ENCODE data around the gene IGFBP6. TPM values are rescaled to one million over a fixed set of nuclear protein-coding genes. Genes with fewer than 3 reads are reported as not detected.

IGFBP6 gene
- total and polyA plus RNA-seq, 2 donors = 39.8 to 461 TPM

GRCh38 chr12:53071591-53072551, 25.6 kb upstream of the IGFBP6 start:
- Histone ChIP-seq H3K27ac (ENCODE audit: low read depth) (no peak overlapping the region), H3K4me3 (ENCODE audit: low read depth, low read length) (no peak overlapping the region), H3K4me1 (ENCODE audit: insufficient read depth) (peaks cover 2% of the 10 kb centered on the region), H3K36me3 (ENCODE audit: insufficient read depth) (peaks cover 2% of the 10 kb centered on the region)
- 31% methylated on average over 11 of the region's 11 CpGs for WGBS
- no peak for DNase-seq (ENCODE audit: extremely low spot score)

GRCh38 chr12:53073881-53074280, 23.6 kb upstream of the IGFBP6 start:
- 49% methylated on average over 6 of the region's 6 CpGs for WGBS
- Histone ChIP-seq H3K36me3 (ENCODE audit: insufficient read depth) (peaks cover 2% of the 10 kb centered on the region), H3K4me1 (ENCODE audit: insufficient read depth) (peaks cover 2% of the 10 kb centered on the region), H3K27ac (ENCODE audit: low read depth) (no peak overlapping the region), H3K4me3 (ENCODE audit: low read depth, low read length) (no peak overlapping the region)
- no peak for DNase-seq (ENCODE audit: extremely low spot score)

- no peak overlapping the region for H3K4me3 ChIP-seq (ENCODE audit: low read depth, low read length)
- 89% methylated on average over 11 of the region's 11 CpGs for WGBS
- H3K27ac ChIP-seq (ENCODE audit: low read depth) = no peak overlapping the region
- peaks cover 2% of the 10 kb centered on the region for H3K4me1 ChIP-seq (ENCODE audit: insufficient read depth)
- no peak for DNase-seq (ENCODE audit: extremely low spot score)
- peaks cover 2% of the 10 kb centered on the region for H3K36me3 ChIP-seq (ENCODE audit: insufficient read depth)
Observed at GRCh38 chr12:53074283-53074998, 23.0 kb upstream of the IGFBP6 start.

GRCh38 chr12:53074999-53075370, 22.5 kb upstream of the IGFBP6 start:
- Histone ChIP-seq H3K36me3 (ENCODE audit: insufficient read depth) (peaks cover 2% of the 10 kb centered on the region), H3K4me3 (ENCODE audit: low read depth, low read length) (no peak overlapping the region), H3K27ac (ENCODE audit: low read depth) (no peak overlapping the region), H3K4me1 (ENCODE audit: insufficient read depth) (peaks cover 2% of the 10 kb centered on the region)
- WGBS = 92% methylated on average over 3 of the region's 3 CpGs
- DNase-seq (ENCODE audit: extremely low spot score) = no peak

GRCh38 chr12:53076461-53076860, 21.0 kb upstream of the IGFBP6 start:
- no peak for DNase-seq (ENCODE audit: extremely low spot score)
- H3K4me1 ChIP-seq (ENCODE audit: insufficient read depth) = peaks cover 2% of the 10 kb centered on the region
- WGBS = 94% methylated on average over 3 of the region's 3 CpGs

GRCh38 chr12:53077030-53077429, 20.4 kb upstream of the IGFBP6 start:
- no peak for DNase-seq (ENCODE audit: extremely low spot score)

More at GRCh38 chr12:53076461-53076860, 21.0 kb upstream of the IGFBP6 start:
- no peak overlapping the region for H3K4me3 ChIP-seq (ENCODE audit: low read depth, low read length)
- H3K36me3 ChIP-seq (ENCODE audit: insufficient read depth) = peaks cover 2% of the 10 kb centered on the region
- H3K27ac ChIP-seq (ENCODE audit: low read depth) = no peak overlapping the region

DNA sequence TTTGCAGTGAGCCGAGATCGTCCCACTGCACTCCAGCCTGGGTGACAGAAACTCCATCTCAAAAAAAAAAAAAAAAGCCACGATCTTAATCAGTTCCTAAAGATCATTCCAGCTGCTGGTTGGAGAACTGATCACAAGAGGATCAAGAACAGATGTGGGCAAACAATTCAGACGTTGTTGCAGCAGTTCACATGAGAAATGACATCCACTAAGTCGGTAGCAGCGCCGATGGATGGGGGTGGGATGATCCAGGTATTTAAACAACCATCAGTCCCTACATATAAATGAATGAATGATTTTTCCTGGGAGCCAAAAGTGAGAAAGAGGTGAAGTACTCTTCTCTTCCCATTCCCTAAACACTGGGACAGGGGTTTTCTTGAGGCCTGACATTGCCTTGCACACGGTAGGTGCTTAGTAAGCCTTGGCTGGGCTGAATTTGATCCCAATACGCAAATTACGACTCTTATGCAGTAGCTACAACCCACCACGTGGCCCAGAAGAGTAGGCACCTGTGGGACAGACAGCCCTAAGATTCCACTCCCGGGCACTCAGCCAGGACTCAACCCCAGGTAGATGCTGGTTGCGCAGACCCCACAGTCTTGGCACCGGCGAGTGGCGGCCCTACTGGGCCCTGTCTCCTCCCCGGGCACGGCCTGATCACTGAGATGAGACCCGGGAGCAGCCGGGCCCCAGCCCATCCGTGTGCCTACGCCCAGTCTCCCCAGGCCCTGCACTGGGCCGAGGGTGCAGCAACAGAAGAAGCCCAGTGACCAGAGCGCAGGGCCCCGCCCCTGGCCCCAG, 18.8 kb upstream of the IGFBP6 start:
- 16% methylated on average over 25 of the region's 25 CpGs for WGBS
- Histone ChIP-seq H3K4me3 (ENCODE audit: low read depth, low read length) (peak overlapping the region; percentile 77), H3K4me1 (ENCODE audit: insufficient read depth) (no peaks in the 10 kb centered on the region), H3K36me3 (ENCODE audit: insufficient read depth) (peaks cover 2% of the 10 kb centered on the region), H3K27ac (ENCODE audit: low read depth) (peak overlapping the region; percentile 68)
- no peak for DNase-seq (ENCODE audit: extremely low spot score)

More at GRCh38 chr12:53077030-53077429, 20.4 kb upstream of the IGFBP6 start:
- H3K27ac ChIP-seq (ENCODE audit: low read depth) = no peak overlapping the region
- no peak overlapping the region for H3K4me3 ChIP-seq (ENCODE audit: low read depth, low read length)
- peaks cover 2% of the 10 kb centered on the region for H3K36me3 ChIP-seq (ENCODE audit: insufficient read depth)
- 95% methylated on average over 8 of the region's 8 CpGs for WGBS
- H3K4me1 ChIP-seq (ENCODE audit: insufficient read depth) = no peaks in the 10 kb centered on the region

GRCh38 chr12:53079226-53080117, 18.0 kb upstream of the IGFBP6 start, which contains the start of gene SPRYD3:
Gene SPRYD3, minus strand, starts transcription at chr12:53079390. Its CDS starts 57 bp downstream, at chr12:53079333.
- H3K4me1 ChIP-seq (ENCODE audit: insufficient read depth) = no peaks in the 10 kb centered on the region
- peak within 1 kb of the TSS; percentile 77 for H3K4me3 ChIP-seq (ENCODE audit: low read depth, low read length)
- peak within 1 kb of the TSS; percentile 92 for H3K27ac ChIP-seq (ENCODE audit: low read depth)
- DNase-seq (ENCODE audit: extremely low spot score) = peak; percentile 95
- H3K36me3 ChIP-seq (ENCODE audit: insufficient read depth) = peaks cover 2% of the 10 kb centered on the region
- 1% methylated on average over 67 of the region's 67 CpGs for WGBS

- Histone ChIP-seq H3K36me3 (ENCODE audit: insufficient read depth) (no peaks in the 10 kb centered on the region), H3K27ac (ENCODE audit: low read depth) (no peak overlapping the region), H3K4me1 (ENCODE audit: insufficient read depth) (no peaks in the 10 kb centered on the region), H3K4me3 (ENCODE audit: low read depth, low read length) (no peak overlapping the region)
- WGBS = 78% methylated on average over 2 of the region's 2 CpGs
- no peak for DNase-seq (ENCODE audit: extremely low spot score)
Observed at GRCh38 chr12:53082637-53083175, 14.8 kb upstream of the IGFBP6 start.

GRCh38 chr12:53086361-53086760, 11.1 kb upstream of the IGFBP6 start:
- Histone ChIP-seq H3K36me3 (ENCODE audit: insufficient read depth) (no peaks in the 10 kb centered on the region), H3K27ac (ENCODE audit: low read depth) (no peak overlapping the region), H3K4me3 (ENCODE audit: low read depth, low read length) (no peak overlapping the region), H3K4me1 (ENCODE audit: insufficient read depth) (no peaks in the 10 kb centered on the region)
- no peak for DNase-seq (ENCODE audit: extremely low spot score)
- WGBS = 77% methylated on average over 3 of the region's 3 CpGs

GRCh38 chr12:53090105-53090504, 7.4 kb upstream of the IGFBP6 start:
- no peaks in the 10 kb centered on the region for H3K4me1 ChIP-seq (ENCODE audit: insufficient read depth)
- no peak for DNase-seq (ENCODE audit: extremely low spot score)
- WGBS = 97% methylated on average over 6 of the region's 6 CpGs

GRCh38 chr12:53090554-53090953, 6.9 kb upstream of the IGFBP6 start:
- 67% methylated on average over 2 of the region's 2 CpGs for WGBS
- Histone ChIP-seq H3K27ac (ENCODE audit: low read depth) (peak overlapping the region; percentile 32), H3K4me1 (ENCODE audit: insufficient read depth) (no peaks in the 10 kb centered on the region), H3K36me3 (ENCODE audit: insufficient read depth) (no peaks in the 10 kb centered on the region), H3K4me3 (ENCODE audit: low read depth, low read length) (no peak overlapping the region)
- DNase-seq (ENCODE audit: extremely low spot score) = no peak

More at GRCh38 chr12:53090105-53090504, 7.4 kb upstream of the IGFBP6 start:
- H3K27ac ChIP-seq (ENCODE audit: low read depth) = no peak overlapping the region
- H3K4me3 ChIP-seq (ENCODE audit: low read depth, low read length) = no peak overlapping the region
- no peaks in the 10 kb centered on the region for H3K36me3 ChIP-seq (ENCODE audit: insufficient read depth)
